GM12865 (cell line): ENCODE results near the gene PRICKLE4.

Experiments
- DNase-seq: peaks from one replicate; pipeline ENCODE4 v3.0.0; 2010; ENCODE audit warnings: low read depth
- H3K4me3 ChIP-seq: 2 replicates; pipeline ENCODE4 v1.5.1; 2011; ENCODE audit warnings: mild to moderate bottlenecking, low read depth, low read length, control low read depth
- TF ChIP-seq, protein P1 (sequence below): IDR thresholded peaks from 2 replicates; pipeline ENCODE4 v1.5.1; 2011; ENCODE audit warnings: low read length, control low read depth, low read depth, inconsistent platforms; ENCODE audit not compliant: insufficient read depth; ENCODE audit errors: missing control alignments

PRICKLE4 gene

DNA sequence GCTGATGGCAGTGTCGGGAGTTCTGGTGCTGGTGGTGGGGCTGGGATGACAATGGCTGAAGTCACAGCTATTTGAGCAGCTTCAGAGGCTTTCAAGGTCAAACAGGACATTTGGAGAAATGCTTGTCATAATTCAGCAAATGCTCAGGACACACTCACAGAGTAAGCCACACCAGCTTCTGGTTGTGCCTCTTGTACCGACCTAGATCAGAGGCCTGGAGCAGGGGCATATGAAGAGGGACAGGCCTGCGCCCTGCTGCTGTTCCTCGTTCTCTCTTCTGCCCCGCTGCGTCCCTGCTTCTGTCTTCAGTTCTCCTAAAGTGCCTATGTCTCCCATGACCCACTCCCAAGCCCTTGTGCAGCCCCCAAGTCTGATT, 32.5 kb upstream of the PRICKLE4 start:
- H3K4me3 ChIP-seq, result no peak overlapping the region
- TF ChIP-seq, protein P1, sequence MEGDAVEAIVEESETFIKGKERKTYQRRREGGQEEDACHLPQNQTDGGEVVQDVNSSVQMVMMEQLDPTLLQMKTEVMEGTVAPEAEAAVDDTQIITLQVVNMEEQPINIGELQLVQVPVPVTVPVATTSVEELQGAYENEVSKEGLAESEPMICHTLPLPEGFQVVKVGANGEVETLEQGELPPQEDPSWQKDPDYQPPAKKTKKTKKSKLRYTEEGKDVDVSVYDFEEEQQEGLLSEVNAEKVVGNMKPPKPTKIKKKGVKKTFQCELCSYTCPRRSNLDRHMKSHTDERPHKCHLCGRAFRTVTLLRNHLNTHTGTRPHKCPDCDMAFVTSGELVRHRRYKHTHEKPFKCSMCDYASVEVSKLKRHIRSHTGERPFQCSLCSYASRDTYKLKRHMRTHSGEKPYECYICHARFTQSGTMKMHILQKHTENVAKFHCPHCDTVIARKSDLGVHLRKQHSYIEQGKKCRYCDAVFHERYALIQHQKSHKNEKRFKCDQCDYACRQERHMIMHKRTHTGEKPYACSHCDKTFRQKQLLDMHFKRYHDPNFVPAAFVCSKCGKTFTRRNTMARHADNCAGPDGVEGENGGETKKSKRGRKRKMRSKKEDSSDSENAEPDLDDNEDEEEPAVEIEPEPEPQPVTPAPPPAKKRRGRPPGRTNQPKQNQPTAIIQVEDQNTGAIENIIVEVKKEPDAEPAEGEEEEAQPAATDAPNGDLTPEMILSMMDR, result no peak
- DNase-seq, result no peak

DNA sequence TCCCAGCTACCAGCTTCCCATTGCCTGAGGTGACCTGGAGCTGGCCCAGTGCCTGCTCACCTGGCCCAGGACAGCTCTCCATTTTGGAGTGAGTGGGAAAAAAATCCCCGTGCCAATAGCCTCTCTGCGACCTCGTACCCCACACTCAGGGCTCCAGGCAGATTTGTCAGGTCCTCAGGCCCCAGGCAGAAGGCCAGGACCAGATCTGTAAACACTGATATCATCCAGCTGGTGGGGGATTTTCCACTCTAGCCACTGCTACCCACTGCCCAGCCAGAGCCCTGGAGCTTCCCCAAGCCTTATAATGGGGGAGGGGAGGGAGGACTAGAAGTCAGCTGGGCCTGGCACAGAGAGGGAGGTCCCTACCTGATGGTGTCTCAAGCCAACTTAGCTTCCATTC, 32.0 kb upstream of the PRICKLE4 start:
- TF ChIP-seq, protein P1, result no peak
- H3K4me3 ChIP-seq, result no peak overlapping the region
- DNase-seq, result no peak

DNA sequence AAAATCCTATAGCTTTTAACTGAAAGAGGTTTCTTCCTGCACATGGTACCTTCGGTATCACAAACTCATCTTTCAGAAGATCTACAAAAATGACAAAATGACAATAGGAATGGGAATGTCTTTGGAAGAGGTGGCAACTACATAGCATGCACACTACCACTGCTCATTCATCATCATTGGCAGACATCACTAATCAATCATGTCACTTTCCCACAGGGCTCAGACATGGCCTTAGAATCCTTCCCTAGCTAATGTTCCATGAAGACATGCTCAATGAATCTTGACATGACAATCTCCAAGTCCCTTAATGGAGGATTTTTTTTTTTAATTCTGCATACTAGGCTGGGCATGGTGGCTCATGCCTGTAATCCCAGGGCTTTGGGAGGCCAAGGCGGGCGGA, 30.2 kb upstream of the PRICKLE4 start:
- no peak for DNase-seq
- no peak overlapping the region for H3K4me3 ChIP-seq
- TF ChIP-seq, protein P1, result no peak

DNA sequence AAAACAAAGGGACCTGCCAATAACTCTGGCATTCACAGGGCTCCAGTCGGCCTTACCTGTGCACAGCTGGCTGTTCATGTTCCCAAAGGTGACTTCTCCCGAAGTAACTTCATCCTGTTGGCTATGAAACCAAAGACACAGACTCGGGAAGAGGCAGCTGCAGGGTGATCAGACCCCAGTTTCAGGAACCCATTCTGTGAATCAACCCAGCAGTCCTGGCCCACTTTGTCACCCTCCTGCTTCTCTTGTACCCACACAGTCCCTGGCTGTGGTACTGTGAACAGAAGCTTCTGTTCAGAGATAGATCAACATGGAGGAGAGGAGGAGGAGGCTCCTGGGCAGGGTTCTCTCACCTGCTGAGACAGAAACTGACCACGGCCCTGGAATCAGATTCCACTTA, 24.7 kb upstream of the PRICKLE4 start:
- TF ChIP-seq, protein P1, result no peak
- H3K4me3 ChIP-seq, result no peak overlapping the region
- no peak for DNase-seq

DNA sequence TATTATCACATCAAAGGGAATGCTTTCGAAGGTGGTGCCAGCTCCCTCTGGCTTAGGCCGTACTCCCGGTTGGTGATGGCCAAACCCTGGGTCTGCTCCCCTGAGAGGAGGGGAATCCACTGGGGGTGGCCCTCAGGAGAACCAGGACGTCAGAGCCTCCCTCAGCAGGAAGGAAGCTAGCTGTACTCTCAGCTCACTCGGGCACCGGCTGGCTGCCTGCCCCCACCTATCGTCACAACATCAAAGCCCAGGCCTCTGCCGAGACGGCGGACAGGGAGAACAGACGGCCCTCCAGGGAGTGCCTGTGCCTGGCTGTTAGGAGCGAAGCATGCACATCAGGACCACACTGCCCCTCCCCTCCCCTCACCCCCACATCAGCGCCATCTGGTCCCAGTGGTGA, 24.2 kb upstream of the PRICKLE4 start:
- DNase-seq, result no peak
- TF ChIP-seq, protein P1, result no peak

DNA sequence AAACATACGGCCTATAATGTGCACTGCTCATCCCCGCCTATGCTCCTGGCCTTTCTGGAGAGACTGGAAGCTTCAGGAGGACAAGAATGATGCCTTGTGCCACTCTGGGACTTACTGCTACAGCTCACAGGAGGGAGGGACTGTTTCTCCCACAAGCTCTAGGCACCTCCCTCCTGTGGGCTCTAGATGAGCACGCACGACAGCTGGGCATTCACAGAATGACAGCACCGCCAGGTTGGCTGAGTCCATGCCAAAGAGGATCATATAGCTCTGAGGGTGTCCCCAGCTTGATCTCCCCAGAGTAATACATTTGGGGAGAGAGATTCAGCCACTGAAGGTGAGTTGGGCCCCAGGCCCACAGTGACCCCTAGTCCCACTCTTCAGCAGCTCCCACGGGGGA, 23.3 kb upstream of the PRICKLE4 start:
- no peak overlapping the region for H3K4me3 ChIP-seq
- DNase-seq, result no peak
- TF ChIP-seq, protein P1, result no peak

More for the DNA sequence above, 24.2 kb upstream of the PRICKLE4 start:
- no peak overlapping the region for H3K4me3 ChIP-seq

DNA sequence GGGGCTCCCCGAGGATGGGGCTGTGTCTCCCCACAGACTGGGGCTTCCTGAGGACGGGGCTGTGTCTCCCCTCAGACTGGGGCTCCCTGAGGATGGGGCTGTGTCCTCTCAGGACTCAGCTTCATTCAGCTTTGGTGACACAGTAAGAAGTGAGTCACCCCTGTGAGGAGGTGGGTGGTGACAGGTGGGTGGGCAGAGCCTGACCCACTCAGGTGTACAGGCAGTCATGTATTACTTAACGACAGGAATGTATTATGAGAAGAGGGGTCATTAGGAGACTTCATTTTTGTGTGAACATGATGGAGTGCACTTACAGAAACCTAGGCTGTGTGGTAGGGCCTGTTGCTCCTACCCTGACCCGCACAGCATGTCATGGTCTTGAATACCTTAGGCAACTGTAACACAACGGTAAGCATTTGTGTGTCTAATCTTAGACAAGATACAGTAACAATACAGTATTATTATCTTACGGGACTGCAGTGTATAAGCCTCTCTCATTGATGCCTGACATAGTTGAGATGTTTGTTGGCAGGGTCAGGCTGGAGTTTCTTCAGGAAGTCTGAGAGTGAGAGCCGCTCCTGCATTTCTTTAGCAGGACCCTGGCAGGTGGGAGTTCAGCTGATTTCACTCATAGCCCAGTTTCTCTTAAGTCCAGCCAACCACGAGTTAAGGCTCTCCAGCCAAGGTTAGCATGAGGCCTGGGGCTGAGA, 22.5 kb upstream of the PRICKLE4 start:
- DNase-seq, result no peak
- TF ChIP-seq, protein P1, result no peak

More for the DNA sequence above, 22.5 kb upstream of the PRICKLE4 start:
- no peak overlapping the region for H3K4me3 ChIP-seq
